GM23338 (cell line): ENCODE data around the gene GID4. TPM values are rescaled to one million over a fixed set of nuclear protein-coding genes. Genes with fewer than 3 reads are reported as not detected.

Source experiments
- ATAC-seq: fragments of 200-7000 bp; cut with Tn5 transposase; 3 replicates; pipeline ENCODE4 v1.9.1; 2020
- DNase-seq: peaks from one replicate; pipeline ENCODE4 v3.0.0-alpha.2; 2015; ENCODE audit warnings: low spot score
- H2AFZ ChIP-seq: fragments of 200-600 bp; sonication (generic); 2 replicates; pipeline ENCODE4 v1.8.0; 2016; ENCODE audit warnings: antibody characterized with exemption, mild to moderate bottlenecking, moderate library complexity
- H3F3A ChIP-seq: fragments of 200-600 bp; sonication (generic); replicated peaks from 2 replicates; pipeline ENCODE4 v1.8.0; 2017; ENCODE audit warnings: antibody characterized with exemption, mixed run types, low read depth
- H3K27ac ChIP-seq: fragments of 200-600 bp; sonication (generic); 2 replicates; pipeline ENCODE4 v1.6.1; 2016; ENCODE audit warnings: low read depth
- H3K27me3 ChIP-seq: fragments of 200-600 bp; sonication (generic); 2 replicates; pipeline ENCODE4 v1.8.0; 2016; ENCODE audit warnings: mild to moderate bottlenecking, mixed run types, moderate library complexity; ENCODE audit not compliant: insufficient read depth
- H3K36me3 ChIP-seq: fragments of 200-600 bp; sonication (generic); 2 replicates; pipeline ENCODE4 v1.8.0; 2016; ENCODE audit warnings: mild to moderate bottlenecking; ENCODE audit not compliant: insufficient read depth
- H3K4me1 ChIP-seq: fragments of 200-600 bp; sonication (generic); 2 replicates; pipeline ENCODE4 v1.8.0; 2016; ENCODE audit warnings: mild to moderate bottlenecking, moderate library complexity; ENCODE audit not compliant: insufficient read depth
- H3K4me2 ChIP-seq: fragments of 200-600 bp; sonication (generic); 2 replicates; pipeline ENCODE4 v1.7.1; 2017; ENCODE audit warnings: mixed run types
- H3K4me3 ChIP-seq: fragments of 200-600 bp; sonication (generic); 2 replicates; pipeline ENCODE4 v1.6.1; 2016; ENCODE audit warnings: mixed run types
- H3K79me2 ChIP-seq: fragments of 200-600 bp; sonication (generic); replicated peaks from 2 replicates; pipeline ENCODE4 v1.8.0; 2017; ENCODE audit warnings: mild to moderate bottlenecking; ENCODE audit not compliant: insufficient read depth
- H3K9me2 ChIP-seq: fragments of 200-600 bp; sonication (generic); 2 replicates; pipeline ENCODE4 v1.8.0; 2017; ENCODE audit not compliant: insufficient read depth
- H4K20me1 ChIP-seq: fragments of 200-600 bp; sonication (generic); replicated peaks from 2 replicates; pipeline ENCODE4 v1.8.0; 2017; ENCODE audit warnings: mild to moderate bottlenecking; ENCODE audit not compliant: insufficient read depth
- H3K27ac Mint-ChIP-seq: 2 replicates; pipeline ENCODE4 v1.8.0; 2020; ENCODE audit warnings: inconsistent platforms, mild to moderate bottlenecking, moderate library complexity, mixed read lengths
- H3K27me3 Mint-ChIP-seq: 3 replicates; pipeline ENCODE4 v1.8.0; 2022; ENCODE audit warnings: low read depth, mild to moderate bottlenecking, moderate library complexity, mixed read lengths, inconsistent platforms; ENCODE audit not compliant: insufficient read depth, poor library complexity
- H3K36me3 Mint-ChIP-seq: 3 replicates; pipeline ENCODE4 v1.8.0; 2021; ENCODE audit warnings: low read depth, mild to moderate bottlenecking, inconsistent platforms, moderate library complexity, mixed read lengths
- H3K4me1 Mint-ChIP-seq: 3 replicates; pipeline ENCODE4 v1.8.0; 2020; ENCODE audit warnings: mild to moderate bottlenecking, inconsistent platforms, mixed read lengths
- H3K4me3 Mint-ChIP-seq: 3 replicates; pipeline ENCODE4 v1.8.0; 2021; ENCODE audit warnings: moderate library complexity, mild to moderate bottlenecking, inconsistent platforms, mixed read lengths
- H3K9me3 Mint-ChIP-seq: 3 replicates; pipeline ENCODE4 v1.8.0; 2020; ENCODE audit warnings: moderate library complexity, mild to moderate bottlenecking, inconsistent platforms, mixed read lengths
- CREB1 ChIP-seq: fragments of 250-450 bp; sonication (Bioruptor Pico); IDR thresholded peaks from 2 replicates; pipeline ENCODE4 v1.5.0; 2020; ENCODE audit warnings: low read depth, mild to moderate bottlenecking, moderate library complexity
- CTCF ChIP-seq, 2 experiments: fragments of 200-600 bp in 1 of 2; sonication (generic) in 1 of 2; conservative IDR thresholded peaks; 2 replicates each; pipeline versions ENCODE4 v1.5.1 to v1.6.1; 2016 to 2017; ENCODE audit warnings: antibody characterized with exemption in 2 of 2, low read depth in 2 of 2, mild to moderate bottlenecking in 2 of 2, moderate library complexity in 1 of 2
- ETS1 ChIP-seq: IDR thresholded peaks from 2 replicates; pipeline ENCODE4 v1.6.1; 2016; ENCODE audit warnings: antibody characterized with exemption
- EZH2 ChIP-seq: fragments of 200-600 bp; sonication (generic); IDR thresholded peaks from one replicate; pipeline ENCODE4 v1.8.0; 2017; ENCODE audit warnings: antibody characterized with exemption, mild to moderate bottlenecking, low read depth; ENCODE audit not compliant: unreplicated experiment
- EZH2phosphoT487 ChIP-seq: fragments of 200-600 bp; sonication (generic); IDR thresholded peaks from one replicate; pipeline ENCODE4 v1.8.1; 2018; ENCODE audit warnings: antibody characterized with exemption; ENCODE audit not compliant: unreplicated experiment
- JUNB ChIP-seq: IDR thresholded peaks from one replicate; pipeline ENCODE4 v1.6.1; 2016; ENCODE audit warnings: antibody characterized with exemption; ENCODE audit not compliant: unreplicated experiment
- NANOG ChIP-seq: IDR thresholded peaks from 2 replicates; pipeline ENCODE4 v1.6.1; 2016; ENCODE audit warnings: antibody characterized with exemption, borderline replicate concordance
- POLR2AphosphoS5 ChIP-seq: IDR thresholded peaks from 2 replicates; pipeline ENCODE4 v1.6.1; 2016; ENCODE audit warnings: antibody characterized with exemption, low read depth
- STAT1 ChIP-seq: IDR thresholded peaks from one replicate; pipeline ENCODE4 v1.6.1; 2016; ENCODE audit warnings: antibody characterized with exemption; ENCODE audit not compliant: unreplicated experiment
- ZNF114 ChIP-seq: fragments of 250-450 bp; sonication (Bioruptor Pico); IDR thresholded peaks from 2 replicates; pipeline ENCODE4 v1.5.0; 2020; ENCODE audit warnings: mild to moderate bottlenecking, moderate library complexity
- ZNF331 ChIP-seq: fragments of 250-450 bp; sonication (Bioruptor Pico); IDR thresholded peaks from 2 replicates; pipeline ENCODE4 v1.5.0; 2020; ENCODE audit warnings: low read depth, mild to moderate bottlenecking, moderate library complexity
- ZNF462 ChIP-seq: fragments of 250-450 bp; sonication (Bioruptor Pico); IDR thresholded peaks from 2 replicates; pipeline ENCODE4 v1.5.0; 2020; ENCODE audit warnings: mild to moderate bottlenecking, moderate library complexity
- polyA plus RNA-seq: library from polyadenylated mRNA; unstranded; fragments of >200 nt; fragmentation: Nextera tagmentation; extraction: Ambion mirVana; gene quantifications from 2 replicates; pipeline ENCODE4 v1.2.1, GENCODE V29; 2016
- total RNA-seq: library from RNA; depleted of rRNA; stranded (reverse); fragments of >200 nt; shearing (Covaris generic); gene quantifications from 2 replicates; pipeline ENCODE4 v1.2.3, GENCODE V29; 2014

Gene GID4
- total and polyA plus RNA-seq, 2 experiments from 2014 or later, result 6.3 to 11.2 TPM

DNA sequence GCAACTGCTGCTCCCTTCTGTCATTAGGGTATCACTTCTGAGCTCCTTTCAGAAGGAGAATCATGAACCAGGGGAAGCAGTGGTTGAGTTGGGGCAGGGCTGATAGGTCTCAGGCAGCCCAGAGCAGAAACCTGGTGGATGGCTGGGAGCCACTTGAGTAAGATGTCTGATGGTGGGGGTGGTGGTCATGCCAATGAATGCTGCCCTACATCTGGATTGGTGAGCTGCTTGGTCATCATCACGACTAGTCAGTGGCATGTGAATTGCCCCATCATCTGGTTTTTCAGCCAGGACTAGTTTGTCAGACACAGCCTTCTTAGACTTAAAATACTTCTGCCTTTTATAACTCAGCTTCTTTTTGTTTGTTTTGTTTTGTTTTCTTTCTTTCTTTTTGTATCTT, 2.6 kb downstream of the GID4 start (continued):
- TF ChIP-seq JUNB, result no peak
- TF ChIP-seq EZH2, result no peak
- no peak for TF ChIP-seq CTCF (conservative IDR thresholded peaks at IDR 0.05; ENCODE audit: low read depth in 2 of 2)
- no peak for TF ChIP-seq EZH2phosphoT487
- no peak for TF ChIP-seq ZNF114
- no peak for TF ChIP-seq NANOG
- no peak for TF ChIP-seq ETS1
- no peak for TF ChIP-seq POLR2AphosphoS5
- TF ChIP-seq STAT1, result no peak

DNA sequence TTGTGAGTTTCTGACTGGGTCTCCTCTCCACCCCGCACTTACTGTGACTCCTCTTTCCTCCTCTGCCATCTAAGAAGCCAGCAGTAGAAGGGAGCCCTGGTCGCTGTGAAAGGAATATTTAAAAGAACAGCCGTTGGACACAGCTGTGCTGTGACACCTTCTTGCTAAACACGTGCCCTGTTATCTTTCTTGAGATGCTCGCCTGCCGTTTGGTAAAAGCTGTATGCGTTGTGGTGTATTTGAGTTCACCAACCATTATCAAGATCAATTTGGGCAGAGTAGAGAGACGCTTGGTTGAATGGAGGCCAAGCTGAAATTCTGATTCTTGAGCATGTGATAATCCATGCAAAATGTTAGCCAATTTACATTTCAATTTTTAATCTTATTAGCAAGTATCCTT, 3.8 kb downstream of the GID4 start:
- Mint-ChIP-seq H3K4me3 (no peak overlapping the region), H3K27me3 (peaks cover 12% of the 10 kb centered on the region), H3K9me3 (no peaks in the 10 kb centered on the region; the same call in 2 of the 3 replicates), H3K27ac (no peak overlapping the region), H3K4me1 (peaks cover 27% of the 10 kb centered on the region), H3K36me3 (peaks cover 19% of the 10 kb centered on the region)
- H3K79me2 ChIP-seq, result peaks cover 15% of the 10 kb centered on the region
- H3K27ac ChIP-seq, result no peak overlapping the region
- no peaks in the 10 kb centered on the region for H3F3A ChIP-seq
- peaks cover 5% of the 10 kb centered on the region for H3K4me1 ChIP-seq
- H3K9me2 ChIP-seq, result no peaks in the 10 kb centered on the region
- no peak for DNase-seq
- no peak overlapping the region for H3K4me3 ChIP-seq
- ATAC-seq, result no peak
- H3K36me3 ChIP-seq, result peaks cover 4% of the 10 kb centered on the region; the same call in 1 of the 2 replicates
- peaks cover 16% of the 10 kb centered on the region for H4K20me1 ChIP-seq
- H2AFZ ChIP-seq, result no peak overlapping the region
- H3K4me2 ChIP-seq, result no peak overlapping the region
- H3K27me3 ChIP-seq, result no peaks in the 10 kb centered on the region
- TF ChIP-seq JUNB (no peak), ZNF331 (CRISPR knock-in tag) (no peak), POLR2AphosphoS5 (no peak), ZNF462 (CRISPR knock-in tag) (no peak), CTCF (conservative IDR thresholded peaks at IDR 0.05; ENCODE audit: low read depth in 2 of 2) (no peak), EZH2phosphoT487 (no peak), NANOG (no peak), ETS1 (no peak), ZNF114 (no peak), CREB1 (CRISPR knock-in tag) (no peak)
